GM12878 (cell line): Measurements from ENCODE around the gene HCN3. TPM values are rescaled to one million over a fixed set of nuclear protein-coding genes. Genes with fewer than 3 reads are reported as not detected.

Experiments used
- BHLHE40 ChIP-seq, 2 experiments: fragments of 450-650 bp in 1 of 2; IDR thresholded peaks; 2 replicates each; pipeline ENCODE4 v1.6.1; 2011 to 2017; ENCODE audit warnings: low read depth in 2 of 2, borderline replicate concordance in 1 of 2, improper control_type of control experiment in 1 of 2, low read length in 1 of 2, mild to moderate bottlenecking in 1 of 2
- NFXL1 ChIP-seq: fragments of 450-650 bp; IDR thresholded peaks from 2 replicates; pipeline ENCODE4 v1.6.1; 2017; ENCODE audit warnings: antibody characterized with exemption, mild to moderate bottlenecking, borderline replicate concordance
- NR2F1 ChIP-seq: fragments of 450-650 bp; conservative IDR thresholded peaks from 2 replicates; pipeline ENCODE4 v1.6.1; 2017; ENCODE audit warnings: mild to moderate bottlenecking
- SREBF1 ChIP-seq: IDR thresholded peaks from 2 replicates; pipeline ENCODE4 v1.6.1; 2012; ENCODE audit warnings: mild to moderate bottlenecking, low read length
- TARDBP ChIP-seq: IDR thresholded peaks from 2 replicates; pipeline ENCODE4 v1.6.1; 2016; ENCODE audit warnings: borderline replicate concordance
- WRNIP1 ChIP-seq: IDR thresholded peaks from 2 replicates; pipeline ENCODE4 v1.6.1; 2011; ENCODE audit warnings: low read depth, low read length, improper control_type of control experiment, borderline replicate concordance
- ZNF207 ChIP-seq: fragments of 450-650 bp; IDR thresholded peaks from 2 replicates; pipeline ENCODE4 v1.6.1; 2014; ENCODE audit warnings: antibody characterized with exemption, mild to moderate bottlenecking, borderline replicate concordance
- ZNF622 ChIP-seq: fragments of 450-650 bp; IDR thresholded peaks from 2 replicates; pipeline ENCODE4 v1.6.1; 2017; ENCODE audit warnings: mild to moderate bottlenecking, inconsistent platforms
- polyA plus RNA-seq, 11 experiments: library from polyadenylated mRNA; depleted of rRNA in 4 of 11; unstranded in 6 of 11; stranded (reverse) in 5 of 11; fragments of >200 nt; fragmentation: Nextera tagmentation in 4 of 11; fragmentation: Illumina TruSeq in 1 of 11; extraction: Ambion mirVana in 4 of 11; extraction: Trizol in 1 of 11; gene quantifications; 1 replicate in 1 of 11; 2 replicates in 10 of 11; pipeline versions ENCODE4 v1.2.1 to v1.2.3, GENCODE V29; 2011 to 2016; ENCODE audit warnings: inconsistent platforms in 2 of 11, missing spikeins in 2 of 11, low read depth in 1 of 11
- total RNA-seq, 4 experiments: library from RNA; depleted of rRNA in 3 of 4; stranded (reverse); fragments of >200 nt in 3 of 4; fragmentation: Illumina TruSeq in 1 of 4; extraction: Trizol in 1 of 4; gene quantifications; 2 replicates each; pipeline versions ENCODE4 v1.2.1 to v1.2.3, GENCODE V29; 2013 to 2021
- TF ChIP-seq, protein P1 (sequence below): fragments of 450-650 bp; IDR thresholded peaks from 2 replicates; pipeline ENCODE4 v1.6.1; 2016; ENCODE audit warnings: mild to moderate bottlenecking

Gene HCN3
- total and polyA plus RNA-seq, 10 of the 15 experiments (the other 5 are each of a cell fraction or from before 2014, with no cell fraction given) = 0.08 to 4.1 (median 1.8) TPM

DNA sequence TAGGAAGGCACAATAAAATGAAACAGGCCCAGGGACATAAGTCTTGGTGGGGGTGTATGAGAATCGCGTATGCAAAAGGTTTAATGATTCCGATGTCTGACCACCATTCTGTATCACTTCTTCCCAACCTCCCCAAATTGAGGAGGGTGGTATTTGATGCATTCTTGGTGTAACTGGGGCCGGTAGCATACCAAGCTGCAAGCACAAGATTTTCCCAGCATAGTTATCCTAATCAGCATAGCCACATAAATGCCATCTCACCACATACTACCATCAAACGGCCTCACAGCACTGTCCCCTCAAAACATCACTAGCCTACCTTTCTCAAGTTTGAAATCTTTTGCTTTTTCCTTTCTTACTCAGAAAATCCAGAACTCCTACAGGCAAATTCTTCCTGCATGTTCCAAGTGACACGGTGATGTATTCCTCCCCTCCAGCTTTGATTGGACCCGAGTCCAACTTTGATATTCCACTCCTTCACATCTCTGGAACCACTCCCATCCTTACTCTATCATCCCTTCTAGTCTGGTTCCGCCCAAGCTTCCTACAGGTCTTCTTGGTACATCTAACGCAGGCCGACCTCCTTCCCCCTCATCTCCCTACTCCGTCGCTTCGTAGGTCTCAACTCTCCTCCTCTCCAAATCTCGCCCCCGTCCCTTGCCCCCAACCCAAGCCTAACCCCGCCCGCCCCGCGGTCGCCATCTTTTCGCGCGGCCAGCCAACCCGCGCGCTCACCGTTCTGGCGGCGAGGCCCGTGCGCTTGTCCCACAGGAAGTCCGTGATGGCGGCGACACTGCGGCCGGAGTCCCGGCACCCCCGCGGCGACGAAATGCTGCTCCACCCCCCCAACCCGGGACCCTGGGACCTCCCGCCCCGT is 4.6 kb upstream of the HCN3 start (continued):
- TF ChIP-seq, protein P1, sequence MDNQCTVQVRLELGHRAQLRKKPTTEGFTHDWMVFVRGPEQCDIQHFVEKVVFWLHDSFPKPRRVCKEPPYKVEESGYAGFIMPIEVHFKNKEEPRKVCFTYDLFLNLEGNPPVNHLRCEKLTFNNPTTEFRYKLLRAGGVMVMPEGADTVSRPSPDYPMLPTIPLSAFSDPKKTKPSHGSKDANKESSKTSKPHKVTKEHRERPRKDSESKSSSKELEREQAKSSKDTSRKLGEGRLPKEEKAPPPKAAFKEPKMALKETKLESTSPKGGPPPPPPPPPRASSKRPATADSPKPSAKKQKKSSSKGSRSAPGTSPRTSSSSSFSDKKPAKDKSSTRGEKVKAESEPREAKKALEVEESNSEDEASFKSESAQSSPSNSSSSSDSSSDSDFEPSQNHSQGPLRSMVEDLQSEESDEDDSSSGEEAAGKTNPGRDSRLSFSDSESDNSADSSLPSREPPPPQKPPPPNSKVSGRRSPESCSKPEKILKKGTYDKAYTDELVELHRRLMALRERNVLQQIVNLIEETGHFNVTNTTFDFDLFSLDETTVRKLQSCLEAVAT = 0 out of 2 replicates have a peak, but pooled peaks have one; percentile 28
- TF ChIP-seq ZNF622 = no peak
- no peak for TF ChIP-seq SREBF1
- no peak for TF ChIP-seq TARDBP
- TF ChIP-seq NFXL1 = no peak
- TF ChIP-seq BHLHE40 (IDR thresholded peaks at IDR 0.05; ENCODE audit: borderline replicate concordance in 1 of 2, low read depth in 2 of 2, low read length in 1 of 2) = no peak
- TF ChIP-seq NR2F1 = no peak
- no peak for TF ChIP-seq ZNF207
- TF ChIP-seq WRNIP1 = 0 out of 2 replicates have a peak, but pooled peaks have one; percentile 79
